GM21360 (cell line): ENCODE measurements around the gene WLS.
A peak's percentile ranks its signal among the peaks of the same experiment; 100 is the strongest.

ENCODE experiments used
- ATAC-seq: cut with Tn5 transposase; IDR thresholded peaks from one replicate; pipeline ENCODE4 v1.9.1; 2021; ENCODE audit warnings: mild to moderate bottlenecking, moderate library complexity; ENCODE audit not compliant: unreplicated experiment

WLS gene

GRCh38 chr1:68142036-68142435 lies 90.3 kb downstream of the WLS start:
- no peak for ATAC-seq

GRCh38 chr1:68141071-68142021 lies 91.0 kb downstream of the WLS start:
- ATAC-seq = no peak

- no peak for ATAC-seq
Measured at GRCh38 chr1:68140536-68140935, 91.8 kb downstream of the WLS start.

GRCh38 chr1:68136187-68136586 lies 96.1 kb downstream of the WLS start:
- no peak for ATAC-seq

GRCh38 chr1:68132426-68133130 lies 99.7 kb downstream of the WLS start:
- no peak for ATAC-seq

- ATAC-seq = no peak
Measured at GRCh38 chr1:68131261-68131660, 101.1 kb downstream of the WLS start.

GRCh38 chr1:68129536-68130250 lies 102.6 kb downstream of the WLS start:
- no peak for ATAC-seq

GRCh38 chr1:68128820-68129219 lies 103.5 kb downstream of the WLS start:
- ATAC-seq = no peak

GRCh38 chr1:68128157-68128556 lies 104.2 kb downstream of the WLS start:
- no peak for ATAC-seq

- no peak for ATAC-seq
Measured at GRCh38 chr1:68121536-68121935, 110.8 kb downstream of the WLS start.

GRCh38 chr1:68120136-68120791 lies 112.1 kb downstream of the WLS start:
- ATAC-seq = peak; percentile 78

GRCh38 chr1:68119445-68119844 lies 112.9 kb downstream of the WLS start:
- ATAC-seq = no peak

GRCh38 chr1:68117416-68117815 lies 114.9 kb downstream of the WLS start:
- no peak for ATAC-seq

- no peak for ATAC-seq
Measured at GRCh38 chr1:68116643-68117235, 115.6 kb downstream of the WLS start.

- no peak for ATAC-seq
Measured at GRCh38 chr1:68115308-68115707, 117.0 kb downstream of the WLS start.

GRCh38 chr1:68113966-68114365 lies 118.4 kb downstream of the WLS start:
- ATAC-seq = no peak

- ATAC-seq = no peak
Measured at GRCh38 chr1:68112835-68113243, 119.5 kb downstream of the WLS start.

- ATAC-seq = no peak
Measured at GRCh38 chr1:68111519-68112436, 120.5 kb downstream of the WLS start.

- no peak for ATAC-seq
Measured at GRCh38 chr1:68107771-68108170, 124.6 kb downstream of the WLS start.
